HCT116 (cell line): ENCODE data around the gene SMIM10L2A. TPM values are rescaled to one million over a fixed set of nuclear protein-coding genes. Genes with fewer than 3 reads are reported as not detected.
A peak's percentile ranks its signal among the peaks of the same experiment; 100 is the strongest.

Source experiments
- ATAC-seq: fragments of 200-7000 bp; cut with Tn5 transposase; 2 replicates; pipeline ENCODE4 v1.9.1; 2020; ENCODE audit warnings: mild to moderate bottlenecking, moderate library complexity
- BruUV-seq: library from RNA; stranded (reverse); fragments of 400-500 nt; replicated peaks from 2 replicates; lab custom pipeline; 2021; lab: Mats Ljungman, UMichigan
- CTCF ChIA-PET: fragments of 300-600 bp; sonication (Branson Sonifier 250); formaldehyde crosslinking; loops from one replicate; lab custom pipeline; 2021; ENCODE audit warnings: antibody characterized with exemption; lab: Charles Lee
- POLR2A ChIA-PET: fragments of 300-600, 350-600 bp; sonication (Branson Sonifier 250); formaldehyde crosslinking; loops from one replicate; lab custom pipeline; 2021; ENCODE audit warnings: antibody characterized with exemption; lab: Charles Lee
- RAD21 ChIA-PET, 2 experiments: fragments of 300-600 bp; sonication (Branson Sonifier 250); formaldehyde crosslinking; loops; one replicate each; lab custom pipeline; 2023; ENCODE audit warnings: low total read pairs in 2 of 2; ENCODE audit not compliant: uncharacterized antibody in 2 of 2, unreplicated experiment in 2 of 2, low non-redundant PET in 1 of 2; lab: Charles Lee
- DNase-seq: peaks from one replicate; pipeline ENCODE4 v3.0.0-alpha.2; 2010; ENCODE audit warnings: low read depth, low spot score
- H2AFZ ChIP-seq: fragments of 200-600 bp; shearing (Covaris generic), sonication (generic); 2 replicates; pipeline ENCODE4 v1.6.1; 2017; ENCODE audit warnings: low read depth, mixed run types, mixed read lengths, antibody characterized with exemption, low read length; ENCODE audit not compliant: poor library complexity, severe bottlenecking
- H3K27ac ChIP-seq: 2 replicates; pipeline ENCODE4 v1.5.1; 2012; ENCODE audit warnings: low read depth, low read length
- H3K27me3 ChIP-seq: fragments of 200-600 bp; sonication (generic); 2 replicates; pipeline ENCODE4 v1.6.1; 2016; ENCODE audit warnings: mixed run types, low read length, mixed read lengths; ENCODE audit not compliant: insufficient read depth
- H3K36me3 ChIP-seq, 2 experiments: fragments of 200-500 bp in 1 of 2; fragments of 200-600 bp in 1 of 2; sonication (Bioruptor generic) in 1 of 2; sonication (generic) in 1 of 2; 2 replicates each; pipeline versions ENCODE4 v1.5.1 to v1.6.1; 2014 to 2016; ENCODE audit warnings: low read length in 2 of 2, inconsistent platforms in 1 of 2, mixed read lengths in 1 of 2, mixed run types in 1 of 2; ENCODE audit not compliant: insufficient read depth in 2 of 2, control insufficient read depth in 1 of 2
- H3K4me1 ChIP-seq, 2 experiments: fragments of 200-600 bp in 1 of 2; sonication (generic) in 1 of 2; 2 replicates each; pipeline versions ENCODE4 v1.5.1 to v1.6.1; 2012 to 2017; ENCODE audit warnings: low read length in 2 of 2, inconsistent platforms in 1 of 2, mild to moderate bottlenecking in 1 of 2, mixed read lengths in 1 of 2, mixed run types in 1 of 2, moderate library complexity in 1 of 2; ENCODE audit not compliant: insufficient read depth in 2 of 2, control insufficient read depth in 1 of 2
- H3K4me2 ChIP-seq: fragments of 200-600 bp; sonication (generic); 2 replicates; pipeline ENCODE4 v1.6.1; 2017; ENCODE audit warnings: mixed run types, low read length, mixed read lengths
- H3K4me3 ChIP-seq, 2 experiments: fragments of 200-600 bp in 1 of 2; sonication (generic) in 1 of 2; replicated peaks in 1 of 2; 2 replicates each; pipeline ENCODE4 v1.5.1; 2011 to 2016; ENCODE audit warnings: low read length in 2 of 2, control low read depth in 1 of 2, low read depth in 1 of 2, mild to moderate bottlenecking in 1 of 2, mixed read lengths in 1 of 2, mixed run types in 1 of 2
- H3K79me2 ChIP-seq: fragments of 200-600 bp; sonication (generic); 2 replicates; pipeline ENCODE4 v1.6.1; 2017; ENCODE audit warnings: mild to moderate bottlenecking, mixed run types, low read length, moderate library complexity, mixed read lengths; ENCODE audit not compliant: insufficient read depth
- H3K9ac ChIP-seq: fragments of 200-600 bp; sonication (generic); 2 replicates; pipeline ENCODE4 v1.6.1; 2016; ENCODE audit warnings: low read length, mixed read lengths
- H3K9me2 ChIP-seq: fragments of 200-600 bp; sonication (generic), shearing (Covaris generic); 2 replicates; pipeline ENCODE4 v1.6.1; 2017; ENCODE audit warnings: mixed run types, mild to moderate bottlenecking, moderate library complexity; ENCODE audit not compliant: insufficient read depth
- H3K9me3 ChIP-seq, 2 experiments: fragments of 200-500 bp in 1 of 2; fragments of 200-600 bp in 1 of 2; sonication (Bioruptor generic) in 1 of 2; sonication (generic) in 1 of 2; 2 replicates each; pipeline ENCODE4 v1.6.1; 2014 to 2017; ENCODE audit warnings: low read length in 2 of 2, mixed read lengths in 2 of 2, inconsistent platforms in 1 of 2, low read depth in 1 of 2, mild to moderate bottlenecking in 1 of 2, mixed run types in 1 of 2, moderate library complexity in 1 of 2; ENCODE audit not compliant: control insufficient read depth in 1 of 2, insufficient read depth in 1 of 2
- H4K20me1 ChIP-seq: fragments of 200-600 bp; sonication (generic), shearing (Covaris generic); 2 replicates; pipeline ENCODE4 v1.6.1; 2017; ENCODE audit warnings: mixed run types, mild to moderate bottlenecking, moderate library complexity; ENCODE audit not compliant: insufficient read depth
- CBX3 ChIP-seq: IDR thresholded peaks from 2 replicates; pipeline ENCODE4 v1.6.1; 2012; ENCODE audit warnings: low read depth
- EGR1 ChIP-seq: IDR thresholded peaks from 2 replicates; pipeline ENCODE4 v1.6.1; 2012; ENCODE audit warnings: low read depth
- EZH2 ChIP-seq: fragments of 200-600 bp; sonication (generic); IDR thresholded peaks from 2 replicates; pipeline ENCODE4 v1.6.1; 2017; ENCODE audit warnings: antibody characterized with exemption, mixed run types
- FOSL1 ChIP-seq: IDR thresholded peaks from 2 replicates; pipeline ENCODE4 v1.6.1; 2012; ENCODE audit warnings: low read depth
- JUND ChIP-seq: IDR thresholded peaks from 2 replicates; pipeline ENCODE4 v1.6.1; 2012
- POLR2A ChIP-seq: IDR thresholded peaks from 2 replicates; pipeline ENCODE4 v1.7.0; 2011; ENCODE audit warnings: borderline replicate concordance; ENCODE audit not compliant: insufficient read depth, insufficient read length; ENCODE audit errors: extremely low read depth
- POLR2AphosphoS5 ChIP-seq: IDR thresholded peaks from 2 replicates; pipeline ENCODE4 v1.6.1; 2011; ENCODE audit warnings: mild to moderate bottlenecking, low read depth, low read length, moderate library complexity
- SIN3A ChIP-seq: IDR thresholded peaks from 2 replicates; pipeline ENCODE4 v1.6.1; 2012; ENCODE audit warnings: low read depth
- SRF ChIP-seq: IDR thresholded peaks from 2 replicates; pipeline ENCODE4 v1.6.1; 2012; ENCODE audit warnings: low read depth
- TCF7L2 ChIP-seq: IDR thresholded peaks from 2 replicates; pipeline ENCODE4 v1.7.0; 2011; ENCODE audit warnings: borderline replicate concordance, inconsistent platforms; ENCODE audit not compliant: insufficient read depth, insufficient read length; ENCODE audit errors: extremely low read depth
- intact Hi-C: fragments of 100-400 bp; cut with micrococcal nuclease; formaldehyde crosslinking; loops from 2 replicates; pipeline ENCODE4 v1.10.0; 2022
- total RNA-seq: library from RNA; stranded (reverse); gene quantifications from one replicate; pipeline ENCODE4 v1.2.1, GENCODE V29; 2021; ENCODE audit not compliant: unreplicated experiment
- TF ChIP-seq, protein P1 (sequence below): IDR thresholded peaks from 2 replicates; pipeline ENCODE4 v1.6.1; 2011; ENCODE audit warnings: mild to moderate bottlenecking, low read length, moderate library complexity; ENCODE audit not compliant: insufficient replicate concordance; ENCODE audit errors: extremely low read depth
- TF ChIP-seq, protein P2 (sequence below), 3 experiments: fragments of 200-600 bp in 1 of 3; sonication (generic) in 1 of 3; IDR thresholded peaks in 2 of 3; conservative IDR thresholded peaks in 1 of 3; 2 replicates each; pipeline ENCODE4 v1.5.1; 2012 to 2017; ENCODE audit warnings: low read depth in 2 of 3, low read length in 2 of 3, antibody characterized with exemption in 1 of 3, borderline replicate concordance in 1 of 3, control low read depth in 1 of 3, mild to moderate bottlenecking in 1 of 3, mixed read lengths in 1 of 3, mixed run types in 1 of 3, moderate library complexity in 1 of 3; ENCODE audit not compliant: insufficient read depth in 1 of 3
- TF ChIP-seq, protein P3 (sequence below): IDR thresholded peaks from 2 replicates; pipeline ENCODE4 v1.6.1; 2012; ENCODE audit warnings: low read depth
- TF ChIP-seq, protein P4 (sequence below): IDR thresholded peaks from 2 replicates; pipeline ENCODE4 v1.6.1; 2012

Gene SMIM10L2A
- total RNA-seq, 1 experiment from 2014 or later, result 1.5 TPM

DNA sequence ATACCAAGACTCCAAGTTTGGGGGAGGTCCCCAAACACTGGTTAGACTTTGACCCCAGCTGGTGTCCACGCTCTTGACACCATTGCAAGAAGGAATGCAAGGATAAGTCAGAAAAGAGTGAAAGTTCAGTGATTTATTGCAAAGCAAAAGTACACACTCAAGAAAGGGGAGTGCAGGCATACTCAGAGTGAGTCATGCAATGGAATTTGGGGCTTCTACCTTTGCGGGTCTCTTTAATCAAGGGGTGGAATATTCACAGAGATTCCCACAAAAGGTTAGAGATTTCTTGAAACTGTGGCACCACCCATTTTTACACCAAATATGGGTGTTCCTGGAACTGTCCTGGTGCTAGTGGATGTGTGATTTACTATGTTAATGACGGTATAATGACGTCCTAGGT, 5.2 kb upstream of the SMIM10L2A start:
- H3K4me1 ChIP-seq, result peaks cover 2 to 13% of the 10 kb centered on the region in 2 experiments; a peak in 3 of 4 replicates
- peak overlapping the region; percentile 35 for H2AFZ ChIP-seq
- H3K79me2 ChIP-seq, result no peaks in the 10 kb centered on the region
- RAD21 ChIA-PET, result no interaction called here
- DNase-seq, result no peak
- no peak overlapping the region for H3K4me3 ChIP-seq
- no peaks in the 10 kb centered on the region for H3K36me3 ChIP-seq
- no peak overlapping the region for H3K9ac ChIP-seq
- H3K27me3 ChIP-seq, result no peaks in the 10 kb centered on the region
- peak; percentile 43 for ATAC-seq
- H4K20me1 ChIP-seq, result no peaks in the 10 kb centered on the region
- POLR2A ChIA-PET, result no interaction called here
- TF ChIP-seq POLR2A (no peak), SRF (peak; percentile 27; the same call in 1 of the 2 replicates), FOSL1 (peak; percentile 34; the same call in 1 of the 2 replicates)
- TF ChIP-seq, protein P1, sequence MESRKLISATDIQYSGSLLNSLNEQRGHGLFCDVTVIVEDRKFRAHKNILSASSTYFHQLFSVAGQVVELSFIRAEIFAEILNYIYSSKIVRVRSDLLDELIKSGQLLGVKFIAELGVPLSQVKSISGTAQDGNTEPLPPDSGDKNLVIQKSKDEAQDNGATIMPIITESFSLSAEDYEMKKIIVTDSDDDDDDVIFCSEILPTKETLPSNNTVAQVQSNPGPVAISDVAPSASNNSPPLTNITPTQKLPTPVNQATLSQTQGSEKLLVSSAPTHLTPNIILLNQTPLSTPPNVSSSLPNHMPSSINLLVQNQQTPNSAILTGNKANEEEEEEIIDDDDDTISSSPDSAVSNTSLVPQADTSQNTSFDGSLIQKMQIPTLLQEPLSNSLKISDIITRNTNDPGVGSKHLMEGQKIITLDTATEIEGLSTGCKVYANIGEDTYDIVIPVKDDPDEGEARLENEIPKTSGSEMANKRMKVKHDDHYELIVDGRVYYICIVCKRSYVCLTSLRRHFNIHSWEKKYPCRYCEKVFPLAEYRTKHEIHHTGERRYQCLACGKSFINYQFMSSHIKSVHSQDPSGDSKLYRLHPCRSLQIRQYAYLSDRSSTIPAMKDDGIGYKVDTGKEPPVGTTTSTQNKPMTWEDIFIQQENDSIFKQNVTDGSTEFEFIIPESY, result no peak
- peak overlapping the region; percentile 52 for H3K4me2 ChIP-seq
- BruUV-seq, result no TSS peak
- H3K9me2 ChIP-seq, result no peaks in the 10 kb centered on the region
- intact Hi-C loops, result no loop called here
- CTCF ChIA-PET, result no interaction called here
- no peak overlapping the region for H3K27ac ChIP-seq
- H3K9me3 ChIP-seq, result no peaks in the 10 kb centered on the region

DNA sequence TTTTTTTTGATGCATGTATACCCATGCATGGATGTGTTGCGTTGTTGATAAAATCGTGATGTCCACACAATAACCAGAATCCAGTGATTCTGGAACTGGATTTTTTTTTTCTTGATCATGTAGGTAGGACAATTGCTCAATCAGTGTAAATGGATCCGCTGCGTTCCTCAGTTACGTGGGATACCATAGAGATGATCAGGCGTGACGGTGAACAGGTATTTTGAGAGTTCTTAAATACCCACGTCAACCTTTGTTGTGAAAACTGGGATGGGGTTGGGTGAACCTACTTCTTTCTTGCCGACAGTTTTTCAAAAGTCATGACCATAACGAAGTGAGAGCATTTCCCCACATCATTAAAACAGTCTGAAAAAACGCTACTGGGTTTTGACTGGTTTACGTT, 913 bp upstream of the SMIM10L2A start:
- H3K9me2 ChIP-seq, result no peaks in the 10 kb centered on the region
- POLR2A ChIA-PET, result no interaction called here
- H3K4me1 ChIP-seq, result peaks cover 4 to 13% of the 10 kb centered on the region in 2 experiments; a peak in 3 of 4 replicates
- H3K4me3 ChIP-seq, result no peak overlapping the region
- H2AFZ ChIP-seq, result no peak overlapping the region
- no peak for DNase-seq
- H3K9me3 ChIP-seq, result no peaks in the 10 kb centered on the region
- BruUV-seq, result no TSS peak
- CTCF ChIA-PET, result no interaction called here
- RAD21 ChIA-PET, result no interaction called here
- H3K36me3 ChIP-seq, result no peaks in the 10 kb centered on the region
- no peak overlapping the region for H3K27ac ChIP-seq
- peak overlapping the region; percentile 68 for H3K4me2 ChIP-seq
- no peaks in the 10 kb centered on the region for H3K79me2 ChIP-seq
- H3K27me3 ChIP-seq, result no peaks in the 10 kb centered on the region
- H3K9ac ChIP-seq, result no peak overlapping the region
- intact Hi-C loops, result no loop called here
- H4K20me1 ChIP-seq, result no peaks in the 10 kb centered on the region
- no peak for ATAC-seq
- TF ChIP-seq FOSL1, result no peak
- TF ChIP-seq EGR1, result no peak
- TF ChIP-seq, protein P2, sequence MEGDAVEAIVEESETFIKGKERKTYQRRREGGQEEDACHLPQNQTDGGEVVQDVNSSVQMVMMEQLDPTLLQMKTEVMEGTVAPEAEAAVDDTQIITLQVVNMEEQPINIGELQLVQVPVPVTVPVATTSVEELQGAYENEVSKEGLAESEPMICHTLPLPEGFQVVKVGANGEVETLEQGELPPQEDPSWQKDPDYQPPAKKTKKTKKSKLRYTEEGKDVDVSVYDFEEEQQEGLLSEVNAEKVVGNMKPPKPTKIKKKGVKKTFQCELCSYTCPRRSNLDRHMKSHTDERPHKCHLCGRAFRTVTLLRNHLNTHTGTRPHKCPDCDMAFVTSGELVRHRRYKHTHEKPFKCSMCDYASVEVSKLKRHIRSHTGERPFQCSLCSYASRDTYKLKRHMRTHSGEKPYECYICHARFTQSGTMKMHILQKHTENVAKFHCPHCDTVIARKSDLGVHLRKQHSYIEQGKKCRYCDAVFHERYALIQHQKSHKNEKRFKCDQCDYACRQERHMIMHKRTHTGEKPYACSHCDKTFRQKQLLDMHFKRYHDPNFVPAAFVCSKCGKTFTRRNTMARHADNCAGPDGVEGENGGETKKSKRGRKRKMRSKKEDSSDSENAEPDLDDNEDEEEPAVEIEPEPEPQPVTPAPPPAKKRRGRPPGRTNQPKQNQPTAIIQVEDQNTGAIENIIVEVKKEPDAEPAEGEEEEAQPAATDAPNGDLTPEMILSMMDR (IDR thresholded peaks at IDR 0.05 in 2 of 3, conservative IDR thresholded peaks at IDR 0.05 in 1 of 3; ENCODE audit: borderline replicate concordance in 1 of 3, insufficient read depth in 1 of 3, low read depth in 2 of 3, low read length in 2 of 3), result no peak
- no peak for TF ChIP-seq EZH2
- no peak for TF ChIP-seq JUND
- no peak for TF ChIP-seq SIN3A
- no peak for TF ChIP-seq TCF7L2
- TF ChIP-seq, protein P3, sequence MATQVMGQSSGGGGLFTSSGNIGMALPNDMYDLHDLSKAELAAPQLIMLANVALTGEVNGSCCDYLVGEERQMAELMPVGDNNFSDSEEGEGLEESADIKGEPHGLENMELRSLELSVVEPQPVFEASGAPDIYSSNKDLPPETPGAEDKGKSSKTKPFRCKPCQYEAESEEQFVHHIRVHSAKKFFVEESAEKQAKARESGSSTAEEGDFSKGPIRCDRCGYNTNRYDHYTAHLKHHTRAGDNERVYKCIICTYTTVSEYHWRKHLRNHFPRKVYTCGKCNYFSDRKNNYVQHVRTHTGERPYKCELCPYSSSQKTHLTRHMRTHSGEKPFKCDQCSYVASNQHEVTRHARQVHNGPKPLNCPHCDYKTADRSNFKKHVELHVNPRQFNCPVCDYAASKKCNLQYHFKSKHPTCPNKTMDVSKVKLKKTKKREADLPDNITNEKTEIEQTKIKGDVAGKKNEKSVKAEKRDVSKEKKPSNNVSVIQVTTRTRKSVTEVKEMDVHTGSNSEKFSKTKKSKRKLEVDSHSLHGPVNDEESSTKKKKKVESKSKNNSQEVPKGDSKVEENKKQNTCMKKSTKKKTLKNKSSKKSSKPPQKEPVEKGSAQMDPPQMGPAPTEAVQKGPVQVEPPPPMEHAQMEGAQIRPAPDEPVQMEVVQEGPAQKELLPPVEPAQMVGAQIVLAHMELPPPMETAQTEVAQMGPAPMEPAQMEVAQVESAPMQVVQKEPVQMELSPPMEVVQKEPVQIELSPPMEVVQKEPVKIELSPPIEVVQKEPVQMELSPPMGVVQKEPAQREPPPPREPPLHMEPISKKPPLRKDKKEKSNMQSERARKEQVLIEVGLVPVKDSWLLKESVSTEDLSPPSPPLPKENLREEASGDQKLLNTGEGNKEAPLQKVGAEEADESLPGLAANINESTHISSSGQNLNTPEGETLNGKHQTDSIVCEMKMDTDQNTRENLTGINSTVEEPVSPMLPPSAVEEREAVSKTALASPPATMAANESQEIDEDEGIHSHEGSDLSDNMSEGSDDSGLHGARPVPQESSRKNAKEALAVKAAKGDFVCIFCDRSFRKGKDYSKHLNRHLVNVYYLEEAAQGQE, result no peak
- TF ChIP-seq, protein P4, sequence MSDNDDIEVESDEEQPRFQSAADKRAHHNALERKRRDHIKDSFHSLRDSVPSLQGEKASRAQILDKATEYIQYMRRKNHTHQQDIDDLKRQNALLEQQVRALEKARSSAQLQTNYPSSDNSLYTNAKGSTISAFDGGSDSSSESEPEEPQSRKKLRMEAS, result no peak
- TF ChIP-seq POLR2AphosphoS5, result no peak
- no peak for TF ChIP-seq CBX3
